ENCODE measurements around the gene DPYSL4. TPM values are rescaled to one million over a fixed set of nuclear protein-coding genes. Genes with fewer than 3 reads are reported as not detected.

Gene DPYSL4
- polyA plus RNA-seq, 3 donors, result 0.08 TPM; not detected in 2

DNA sequence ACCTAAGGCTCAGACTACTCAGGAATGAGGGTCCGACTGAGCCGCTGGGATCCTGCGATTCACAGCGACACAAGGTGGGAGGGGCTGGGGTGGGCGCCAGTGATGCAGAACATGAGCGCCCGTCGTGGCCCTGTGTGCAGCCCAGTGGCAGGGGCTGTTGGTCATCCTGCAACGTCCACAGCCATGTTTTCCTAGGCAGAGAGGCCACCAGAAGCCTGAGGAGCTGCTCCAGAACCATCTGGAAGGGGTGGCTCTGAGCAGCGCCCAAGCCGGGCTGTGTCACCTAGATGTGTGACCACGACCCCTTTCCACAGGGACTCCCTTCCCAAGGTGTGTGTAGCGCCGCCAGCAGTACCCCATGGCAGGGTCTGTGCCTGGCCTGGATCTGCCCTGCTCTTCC lies 24.5 kb downstream of the DPYSL4 start:
- H3K27ac Mint-ChIP-seq, result no peak overlapping the region
- H3K9me3 Mint-ChIP-seq, result peaks cover 12 to 31% (median 18%) of the 10 kb centered on the region in 7 donors
- Histone ChIP-seq H3K4me3 (replicated peaks in 1 of 3; ENCODE audit: low read depth in 2 of 3, low read length in 3 of 3) (no peak overlapping the region), H2AFZ (ENCODE audit: insufficient read depth, low read depth, low read length, poor library complexity, severe bottlenecking) (no peak overlapping the region), H3K4me2 (replicated peaks; ENCODE audit: extremely low read depth, low read length, poor library complexity, severe bottlenecking) (no peak overlapping the region), H3K36me3 (replicated peaks in 1 of 2; ENCODE audit: control insufficient read depth in 1 of 2, insufficient read depth in 2 of 2, low read length in 2 of 2) (no peaks in the 10 kb centered on the region), H3K9ac (ENCODE audit: insufficient read depth, low read length, poor library complexity, severe bottlenecking) (no peak overlapping the region), H3K27ac (ENCODE audit: low read depth in 1 of 2, low read length in 2 of 2) (no peak overlapping the region), H3K9me3 (replicated peaks in 1 of 2; ENCODE audit: control insufficient read depth in 1 of 2, insufficient read depth in 1 of 2, low read length in 2 of 2) (peaks cover 0 to 17% of the 10 kb centered on the region in 2 donors), H3K79me2 (ENCODE audit: insufficient read depth, low read length) (no peaks in the 10 kb centered on the region), H4K20me1 (ENCODE audit: insufficient read depth, low read length) (no peaks in the 10 kb centered on the region), H3K4me1 (ENCODE audit: control insufficient read depth in 1 of 2, insufficient read depth in 2 of 2, low read length in 2 of 2) (no peaks in the 10 kb centered on the region), H3K27me3 (ENCODE audit: control insufficient read depth in 2 of 2, insufficient read depth in 2 of 2, low read length in 2 of 2) (no peaks in the 10 kb centered on the region)
- no peaks in the 10 kb centered on the region for H3K4me1 Mint-ChIP-seq
- peaks cover 24 to 28% of the 10 kb centered on the region in 2 donors for H3K36me3 Mint-ChIP-seq
- DNase-seq, result no peak
- WGBS (ENCODE audit: insufficient coverage), result 97% methylated on average over 14 of the region's 14 CpGs
- intact Hi-C loops (cut with micrococcal nuclease), result no loop called here
- H3K27me3 Mint-ChIP-seq (ENCODE audit: low read depth in 3 of 3), result peaks cover 0 to 4% (median 2%) of the 10 kb centered on the region in 3 donors
- H3K4me3 Mint-ChIP-seq, result no peak overlapping the region
- no peak for TF ChIP-seq CTCF (IDR thresholded peaks at IDR 0.05)

- peaks cover 25 to 46% (median 34%) of the 10 kb centered on the region in 7 donors for H3K9me3 Mint-ChIP-seq
- TF ChIP-seq CTCF (IDR thresholded peaks at IDR 0.05), result no peak
Measured at GRCh38 chr10:132212816-132213215, 26.1 kb downstream of the DPYSL4 start.

More at GRCh38 chr10:132212816-132213215, 26.1 kb downstream of the DPYSL4 start:
- no peak overlapping the region for H3K27ac ChIP-seq (ENCODE audit: low read depth in 1 of 2, low read length in 2 of 2)
- H3K4me2 ChIP-seq (replicated peaks; ENCODE audit: extremely low read depth, low read length, poor library complexity, severe bottlenecking), result no peak overlapping the region
- 98% methylated on average over 8 of the region's 9 CpGs for WGBS (ENCODE audit: insufficient coverage)
- no peaks in the 10 kb centered on the region for H4K20me1 ChIP-seq (ENCODE audit: insufficient read depth, low read length)
- no peaks in the 10 kb centered on the region for H3K27me3 ChIP-seq (ENCODE audit: control insufficient read depth in 2 of 2, insufficient read depth in 2 of 2, low read length in 2 of 2)
- no peak overlapping the region for H3K9ac ChIP-seq (ENCODE audit: insufficient read depth, low read length, poor library complexity, severe bottlenecking)
- Mint-ChIP-seq H3K4me1 (no peaks in the 10 kb centered on the region), H3K36me3 (peaks cover 36% of the 10 kb centered on the region in 2 donors), H3K4me3 (no peak overlapping the region), H3K27me3 (ENCODE audit: low read depth in 3 of 3) (peaks cover 0 to 4% (median 2%) of the 10 kb centered on the region in 3 donors), H3K27ac (no peak overlapping the region)
- no peak overlapping the region for H3K4me3 ChIP-seq (replicated peaks in 1 of 3; ENCODE audit: low read depth in 2 of 3, low read length in 3 of 3)
- no peaks in the 10 kb centered on the region for H3K79me2 ChIP-seq (ENCODE audit: insufficient read depth, low read length)
- intact Hi-C loops (cut with micrococcal nuclease), result no loop called here
- DNase-seq, result no peak
- peaks cover 14 to 33% of the 10 kb centered on the region in 2 donors for H3K9me3 ChIP-seq (replicated peaks in 1 of 2; ENCODE audit: control insufficient read depth in 1 of 2, insufficient read depth in 1 of 2, low read length in 2 of 2)
- H3K4me1 ChIP-seq (ENCODE audit: control insufficient read depth in 1 of 2, insufficient read depth in 2 of 2, low read length in 2 of 2), result no peaks in the 10 kb centered on the region
- H3K36me3 ChIP-seq (replicated peaks in 1 of 2; ENCODE audit: control insufficient read depth in 1 of 2, insufficient read depth in 2 of 2, low read length in 2 of 2), result peaks cover 0 to 3% of the 10 kb centered on the region in 2 donors
- no peak overlapping the region for H2AFZ ChIP-seq (ENCODE audit: insufficient read depth, low read depth, low read length, poor library complexity, severe bottlenecking)
